GM12878 (cell line): ENCODE measurements around the gene TTC39C. TPM values are rescaled to one million over a fixed set of nuclear protein-coding genes. Genes with fewer than 3 reads are reported as not detected.
A peak's percentile ranks its signal among the peaks of the same experiment; 100 is the strongest.

Source experiments
- ATAC-seq: fragments of 200-7000 bp; cut with Tn5 transposase; 3 replicates; pipeline ENCODE4 v1.9.1; 2020; ENCODE audit warnings: mild to moderate bottlenecking, moderate library complexity
- BruUV-seq: library from RNA; stranded (reverse); fragments of 400-500 nt; replicated peaks from 2 replicates; lab custom pipeline; 2021; lab: Mats Ljungman, UMichigan
- CTCF ChIA-PET: fragments of 300-600 bp; sonication (Branson Sonifier 250); formaldehyde crosslinking; extraction: SDS; loops from one replicate; lab custom pipeline; 2021; ENCODE audit warnings: inconsistent platforms; lab: Yijun Ruan, JAX
- POLR2A ChIA-PET: fragments of 350-600 bp; formaldehyde crosslinking; extraction: SDS; loops from one replicate; lab custom pipeline; 2021; ENCODE audit warnings: inconsistent platforms; lab: Charles Lee
- RAD21 ChIA-PET: fragments of 300-600 bp; sonication (Branson Sonifier 250); formaldehyde crosslinking; loops from one replicate; lab custom pipeline; 2023; ENCODE audit warnings: antibody characterized with exemption; ENCODE audit not compliant: unreplicated experiment; lab: Charles Lee
- SMC1A ChIA-PET: fragments of 300-600 bp; sonication (Branson Sonifier 250); formaldehyde crosslinking; loops from one replicate; lab custom pipeline; 2023; ENCODE audit not compliant: unreplicated experiment, uncharacterized antibody; lab: Charles Lee
- DNase-seq: peaks from one replicate; pipeline ENCODE4 v3.0.0-alpha.2; 2011; ENCODE audit warnings: low read depth, low spot score
- FAIRE-seq: peaks from 3 replicates; lab custom pipeline; 2011; peaks lifted over from hg19 to GRCh38; lab: Jason Lieb, UNC
- H2AFZ ChIP-seq: 2 replicates; pipeline ENCODE4 v1.6.0; 2011; ENCODE audit warnings: low read depth, low read length, control low read depth; ENCODE audit not compliant: control insufficient read depth
- H3K27ac ChIP-seq: 2 replicates; pipeline ENCODE4 v1.5.1; 2011; ENCODE audit warnings: control low read depth; ENCODE audit not compliant: control insufficient read depth, insufficient read depth
- H3K27me3 ChIP-seq, 2 experiments: replicated peaks in 1 of 2; 2 replicates each; pipeline versions ENCODE4 v1.6.0 to v1.6.1; 2011; ENCODE audit warnings: low read length in 1 of 2; ENCODE audit not compliant: control insufficient read depth in 2 of 2, insufficient read depth in 2 of 2
- H3K36me3 ChIP-seq, 2 experiments: 2 replicates each; pipeline ENCODE4 v1.5.1; 2011; ENCODE audit warnings: low read length in 1 of 2; ENCODE audit not compliant: control insufficient read depth in 2 of 2, insufficient read depth in 2 of 2
- H3K4me1 ChIP-seq: 2 replicates; pipeline ENCODE4 v1.6.1; 2011; ENCODE audit warnings: mild to moderate bottlenecking, low read length, moderate library complexity, mixed read lengths; ENCODE audit not compliant: control insufficient read depth, insufficient read depth
- H3K4me2 ChIP-seq: 2 replicates; pipeline ENCODE4 v1.6.0; 2011; ENCODE audit warnings: control low read depth; ENCODE audit not compliant: control insufficient read depth, insufficient read depth
- H3K4me3 ChIP-seq: fragments of 200-600 bp; sonication (generic); 2 replicates; pipeline ENCODE4 v1.5.1; 2016
- H3K79me2 ChIP-seq: 2 replicates; pipeline ENCODE4 v1.6.0; 2011; ENCODE audit warnings: low read length; ENCODE audit not compliant: control insufficient read depth, insufficient read depth
- H3K9ac ChIP-seq: 2 replicates; pipeline ENCODE4 v1.8.0; 2011; ENCODE audit warnings: low read length, control low read depth, mixed read lengths; ENCODE audit not compliant: control insufficient read depth, insufficient read depth
- H3K9me3 ChIP-seq: replicated peaks from 3 replicates; pipeline ENCODE4 v1.5.1; 2011; ENCODE audit warnings: mild to moderate bottlenecking, low read length; ENCODE audit not compliant: control insufficient read depth, insufficient read depth
- H4K20me1 ChIP-seq: 2 replicates; pipeline ENCODE4 v1.6.0; 2011; ENCODE audit not compliant: control insufficient read depth, insufficient read depth
- BACH1 ChIP-seq: fragments of 450-650 bp; IDR thresholded peaks from 2 replicates; pipeline ENCODE4 v1.6.1; 2017; ENCODE audit warnings: mild to moderate bottlenecking, borderline replicate concordance
- HDGF ChIP-seq: fragments of 450-650 bp; IDR thresholded peaks from 2 replicates; pipeline ENCODE4 v1.6.1; 2016; ENCODE audit warnings: antibody characterized with exemption
- NR2C1 ChIP-seq: fragments of 450-650 bp; IDR thresholded peaks from 2 replicates; pipeline ENCODE4 v1.6.1; 2017; ENCODE audit warnings: antibody characterized with exemption, mild to moderate bottlenecking, moderate library complexity
- NR2F1 ChIP-seq: fragments of 450-650 bp; conservative IDR thresholded peaks from 2 replicates; pipeline ENCODE4 v1.6.1; 2017; ENCODE audit warnings: mild to moderate bottlenecking
- RFX5 ChIP-seq: IDR thresholded peaks from 2 replicates; pipeline ENCODE4 v1.6.1; 2011; ENCODE audit warnings: low read depth, low read length, improper control_type of control experiment
- SIN3A ChIP-seq: IDR thresholded peaks from 2 replicates; pipeline ENCODE4 v1.6.1; 2012; ENCODE audit warnings: low read depth, low read length, improper control_type of control experiment
- SP1 ChIP-seq: IDR thresholded peaks from one replicate; pipeline ENCODE4 v1.6.1; 2011; ENCODE audit warnings: low read depth, low read length
- TAF1 ChIP-seq: IDR thresholded peaks from 2 replicates; pipeline ENCODE4 v1.6.1; 2011; ENCODE audit warnings: mild to moderate bottlenecking, low read depth, low read length, borderline replicate concordance
- WGBS: methylation state at CpG from one replicate; pipeline ENCODE4 v1.1.6; 2016; ENCODE audit warnings: low lambda C conversion rate; ENCODE audit not compliant: insufficient replicate concordance, insufficient coverage; ENCODE audit errors: missing lambda C conversion rate; 5-methylcytosine and 5-hydroxymethylcytosine counted together
- in situ Hi-C: fragments of 300-500 bp; cut with MboI; formaldehyde crosslinking; loops from 9 replicates; pipeline ENCODE4 v1.14.3; 2018; ENCODE audit warnings: mixed read lengths
- intact Hi-C: fragments of 100-400 bp; cut with micrococcal nuclease; formaldehyde crosslinking; loops from one replicate; pipeline ENCODE4 v1.14.2; 2022; ENCODE audit not compliant: unreplicated experiment
- polyA plus RNA-seq, 11 experiments: library from polyadenylated mRNA; depleted of rRNA in 4 of 11; unstranded in 6 of 11; stranded (reverse) in 5 of 11; fragments of >200 nt; fragmentation: Nextera tagmentation in 4 of 11; fragmentation: Illumina TruSeq in 1 of 11; extraction: Ambion mirVana in 4 of 11; extraction: Trizol in 1 of 11; gene quantifications; 1 replicate in 1 of 11; 2 replicates in 10 of 11; pipeline versions ENCODE4 v1.2.1 to v1.2.3, GENCODE V29; 2011 to 2016; ENCODE audit warnings: inconsistent platforms in 2 of 11, missing spikeins in 2 of 11, low read depth in 1 of 11
- total RNA-seq, 4 experiments: library from RNA; depleted of rRNA in 3 of 4; stranded (reverse); fragments of >200 nt in 3 of 4; fragmentation: Illumina TruSeq in 1 of 4; extraction: Trizol in 1 of 4; gene quantifications; 2 replicates each; pipeline versions ENCODE4 v1.2.1 to v1.2.3, GENCODE V29; 2013 to 2021
- TF ChIP-seq, protein P1 (sequence below): fragments of 450-650 bp; formaldehyde crosslinking; IDR thresholded peaks from 2 replicates; pipeline ENCODE4 v1.5.0; 2022; ENCODE audit warnings: mild to moderate bottlenecking, missing genetic modification characterization
- TF ChIP-seq, protein P2 (sequence below): fragments of 450-650 bp; IDR thresholded peaks from 2 replicates; pipeline ENCODE4 v1.6.1; 2016; ENCODE audit warnings: mild to moderate bottlenecking
- TF ChIP-seq, protein P3 (sequence below): fragments of 450-650 bp; formaldehyde crosslinking; IDR thresholded peaks from 2 replicates; pipeline ENCODE4 v1.4.0; 2020; ENCODE audit warnings: mild to moderate bottlenecking, moderate library complexity
- TF ChIP-seq, protein P4 (sequence below): fragments of 450-650 bp; conservative IDR thresholded peaks from 2 replicates; pipeline ENCODE4 v1.6.1; 2017; ENCODE audit warnings: mild to moderate bottlenecking, moderate library complexity

The TTC39C gene
- total and polyA plus RNA-seq, 10 of the 15 experiments (the other 5 are each of a cell fraction or from before 2014, with no cell fraction given), result 21.1 to 91.0 (median 64.8) TPM

DNA sequence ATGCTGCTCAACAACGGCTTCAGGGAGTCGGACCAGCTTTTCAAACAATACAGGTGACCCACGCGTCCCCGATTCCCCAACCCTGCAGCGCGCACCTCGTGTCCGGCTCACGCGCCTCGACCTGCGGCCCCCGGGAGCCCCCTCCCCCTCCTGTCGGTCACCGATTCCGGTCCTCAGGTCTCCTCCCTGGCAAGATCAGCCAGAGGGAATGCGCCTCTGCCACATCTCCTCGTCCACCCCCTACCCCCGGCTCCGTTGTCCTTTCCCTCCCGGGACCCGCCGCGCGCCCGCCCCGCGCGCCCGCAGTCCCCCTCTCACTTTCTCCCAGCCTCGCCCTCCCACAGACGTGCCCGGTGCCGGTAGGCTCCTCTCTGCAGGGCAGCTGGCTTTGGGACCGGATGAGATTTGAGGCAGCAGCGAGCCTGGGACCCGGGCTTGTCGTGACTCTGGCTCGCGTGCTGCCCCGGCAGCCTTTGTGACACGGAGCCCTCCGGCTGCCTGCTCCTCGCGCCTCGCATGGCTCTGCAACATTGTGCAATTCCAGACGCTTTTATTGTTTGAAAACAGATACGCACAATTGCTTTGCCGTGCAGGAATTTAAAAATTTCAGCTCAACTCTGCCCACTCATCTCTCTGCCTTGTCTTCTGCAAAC is 558 bp downstream of the TTC39C start:
- FAIRE-seq, result no peak
- DNase-seq, result no peak
- no peaks in the 10 kb centered on the region for H3K9me3 ChIP-seq
- peak overlapping the region; percentile 41 for H2AFZ ChIP-seq
- H3K4me1 ChIP-seq, result peaks cover 60% of the 10 kb centered on the region
- in situ Hi-C loops (no loop called here), intact Hi-C loops (loop anchor here (5.0 to 10.0 kb wide), 4 partner anchors 203 to 780 kb away; partner anchors contain the start of gene RMC1)
- peak overlapping the region; percentile 88 for H3K4me2 ChIP-seq
- peak overlapping the region; percentile 86 for H3K27ac ChIP-seq
- H3K9ac ChIP-seq, result peak overlapping the region; percentile 84
- RAD21 ChIA-PET, result interaction anchor here (0.6 to 1.7 kb wide), 5 partner anchors 13 to 67 kb away, joined by 3 to 8 read pairs (median 3); no protein-coding TSS in a partner anchor
- H3K4me3 ChIP-seq, result peak overlapping the region; percentile 88
- under 1% methylated on average over 34 of the region's 50 CpGs for WGBS
- peak; percentile 14 for ATAC-seq
- 0 out of 2 replicates have a peak, but pooled peaks cover 2% of the 10 kb centered on the region for H4K20me1 ChIP-seq
- H3K36me3 ChIP-seq, result 0 out of 4 replicates have a peak, but pooled peaks cover 0 to 4% of the 10 kb centered on the region in 2 experiments
- no TSS peak for BruUV-seq
- SMC1A ChIA-PET, result interaction anchor here (0.8 to 2.1 kb wide), 5 partner anchors 14 to 103 kb away, joined by 3 to 5 read pairs (median 4); no protein-coding TSS in a partner anchor
- CTCF ChIA-PET, result interaction anchor here (2.0 kb wide), 1 partner anchor 12 kb away, joined by 5 read pairs; no protein-coding TSS in a partner anchor
- H3K79me2 ChIP-seq, result peaks cover 55% of the 10 kb centered on the region
- no peaks in the 10 kb centered on the region for H3K27me3 ChIP-seq
- POLR2A ChIA-PET, result interaction anchor here (0.6 kb wide), 1 partner anchor 436 kb away, joined by 3 read pairs; no protein-coding TSS in a partner anchor
- TF ChIP-seq, protein P1, sequence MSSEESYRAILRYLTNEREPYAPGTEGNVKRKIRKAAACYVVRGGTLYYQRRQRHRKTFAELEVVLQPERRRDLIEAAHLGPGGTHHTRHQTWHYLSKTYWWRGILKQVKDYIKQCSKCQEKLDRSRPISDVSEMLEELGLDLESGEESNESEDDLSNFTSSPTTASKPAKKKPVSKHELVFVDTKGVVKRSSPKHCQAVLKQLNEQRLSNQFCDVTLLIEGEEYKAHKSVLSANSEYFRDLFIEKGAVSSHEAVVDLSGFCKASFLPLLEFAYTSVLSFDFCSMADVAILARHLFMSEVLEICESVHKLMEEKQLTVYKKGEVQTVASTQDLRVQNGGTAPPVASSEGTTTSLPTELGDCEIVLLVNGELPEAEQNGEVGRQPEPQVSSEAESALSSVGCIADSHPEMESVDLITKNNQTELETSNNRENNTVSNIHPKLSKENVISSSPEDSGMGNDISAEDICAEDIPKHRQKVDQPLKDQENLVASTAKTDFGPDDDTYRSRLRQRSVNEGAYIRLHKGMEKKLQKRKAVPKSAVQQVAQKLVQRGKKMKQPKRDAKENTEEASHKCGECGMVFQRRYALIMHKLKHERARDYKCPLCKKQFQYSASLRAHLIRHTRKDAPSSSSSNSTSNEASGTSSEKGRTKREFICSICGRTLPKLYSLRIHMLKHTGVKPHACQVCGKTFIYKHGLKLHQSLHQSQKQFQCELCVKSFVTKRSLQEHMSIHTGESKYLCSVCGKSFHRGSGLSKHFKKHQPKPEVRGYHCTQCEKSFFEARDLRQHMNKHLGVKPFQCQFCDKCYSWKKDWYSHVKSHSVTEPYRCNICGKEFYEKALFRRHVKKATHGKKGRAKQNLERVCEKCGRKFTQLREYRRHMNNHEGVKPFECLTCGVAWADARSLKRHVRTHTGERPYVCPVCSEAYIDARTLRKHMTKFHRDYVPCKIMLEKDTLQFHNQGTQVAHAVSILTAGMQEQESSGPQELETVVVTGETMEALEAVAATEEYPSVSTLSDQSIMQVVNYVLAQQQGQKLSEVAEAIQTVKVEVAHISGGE (CRISPR knock-in tag), result no peak
- TF ChIP-seq, protein P2, sequence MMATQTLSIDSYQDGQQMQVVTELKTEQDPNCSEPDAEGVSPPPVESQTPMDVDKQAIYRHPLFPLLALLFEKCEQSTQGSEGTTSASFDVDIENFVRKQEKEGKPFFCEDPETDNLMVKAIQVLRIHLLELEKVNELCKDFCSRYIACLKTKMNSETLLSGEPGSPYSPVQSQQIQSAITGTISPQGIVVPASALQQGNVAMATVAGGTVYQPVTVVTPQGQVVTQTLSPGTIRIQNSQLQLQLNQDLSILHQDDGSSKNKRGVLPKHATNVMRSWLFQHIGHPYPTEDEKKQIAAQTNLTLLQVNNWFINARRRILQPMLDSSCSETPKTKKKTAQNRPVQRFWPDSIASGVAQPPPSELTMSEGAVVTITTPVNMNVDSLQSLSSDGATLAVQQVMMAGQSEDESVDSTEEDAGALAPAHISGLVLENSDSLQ, result 0 out of 2 replicates have a peak, but pooled peaks have one; percentile 25
- TF ChIP-seq SIN3A (no peak), SP1 (no peak), BACH1 (peak; percentile 51), NR2C1 (no peak), RFX5 (no peak), NR2F1 (0 out of 2 replicates have a peak, but pooled peaks have one; percentile 6), TAF1 (peak; percentile 19; the same call in 1 of the 2 replicates), HDGF (0 out of 2 replicates have a peak, but pooled peaks have one; percentile 58)
- TF ChIP-seq, protein P3, sequence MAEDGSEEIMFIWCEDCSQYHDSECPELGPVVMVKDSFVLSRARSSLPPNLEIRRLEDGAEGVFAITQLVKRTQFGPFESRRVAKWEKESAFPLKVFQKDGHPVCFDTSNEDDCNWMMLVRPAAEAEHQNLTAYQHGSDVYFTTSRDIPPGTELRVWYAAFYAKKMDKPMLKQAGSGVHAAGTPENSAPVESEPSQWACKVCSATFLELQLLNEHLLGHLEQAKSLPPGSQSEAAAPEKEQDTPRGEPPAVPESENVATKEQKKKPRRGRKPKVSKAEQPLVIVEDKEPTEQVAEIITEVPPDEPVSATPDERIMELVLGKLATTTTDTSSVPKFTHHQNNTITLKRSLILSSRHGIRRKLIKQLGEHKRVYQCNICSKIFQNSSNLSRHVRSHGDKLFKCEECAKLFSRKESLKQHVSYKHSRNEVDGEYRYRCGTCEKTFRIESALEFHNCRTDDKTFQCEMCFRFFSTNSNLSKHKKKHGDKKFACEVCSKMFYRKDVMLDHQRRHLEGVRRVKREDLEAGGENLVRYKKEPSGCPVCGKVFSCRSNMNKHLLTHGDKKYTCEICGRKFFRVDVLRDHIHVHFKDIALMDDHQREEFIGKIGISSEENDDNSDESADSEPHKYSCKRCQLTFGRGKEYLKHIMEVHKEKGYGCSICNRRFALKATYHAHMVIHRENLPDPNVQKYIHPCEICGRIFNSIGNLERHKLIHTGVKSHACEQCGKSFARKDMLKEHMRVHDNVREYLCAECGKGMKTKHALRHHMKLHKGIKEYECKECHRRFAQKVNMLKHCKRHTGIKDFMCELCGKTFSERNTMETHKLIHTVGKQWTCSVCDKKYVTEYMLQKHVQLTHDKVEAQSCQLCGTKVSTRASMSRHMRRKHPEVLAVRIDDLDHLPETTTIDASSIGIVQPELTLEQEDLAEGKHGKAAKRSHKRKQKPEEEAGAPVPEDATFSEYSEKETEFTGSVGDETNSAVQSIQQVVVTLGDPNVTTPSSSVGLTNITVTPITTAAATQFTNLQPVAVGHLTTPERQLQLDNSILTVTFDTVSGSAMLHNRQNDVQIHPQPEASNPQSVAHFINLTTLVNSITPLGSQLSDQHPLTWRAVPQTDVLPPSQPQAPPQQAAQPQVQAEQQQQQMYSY (CRISPR knock-in tag), result 0 out of 2 replicates have a peak, but pooled peaks have one; percentile 33
- TF ChIP-seq, protein P4, sequence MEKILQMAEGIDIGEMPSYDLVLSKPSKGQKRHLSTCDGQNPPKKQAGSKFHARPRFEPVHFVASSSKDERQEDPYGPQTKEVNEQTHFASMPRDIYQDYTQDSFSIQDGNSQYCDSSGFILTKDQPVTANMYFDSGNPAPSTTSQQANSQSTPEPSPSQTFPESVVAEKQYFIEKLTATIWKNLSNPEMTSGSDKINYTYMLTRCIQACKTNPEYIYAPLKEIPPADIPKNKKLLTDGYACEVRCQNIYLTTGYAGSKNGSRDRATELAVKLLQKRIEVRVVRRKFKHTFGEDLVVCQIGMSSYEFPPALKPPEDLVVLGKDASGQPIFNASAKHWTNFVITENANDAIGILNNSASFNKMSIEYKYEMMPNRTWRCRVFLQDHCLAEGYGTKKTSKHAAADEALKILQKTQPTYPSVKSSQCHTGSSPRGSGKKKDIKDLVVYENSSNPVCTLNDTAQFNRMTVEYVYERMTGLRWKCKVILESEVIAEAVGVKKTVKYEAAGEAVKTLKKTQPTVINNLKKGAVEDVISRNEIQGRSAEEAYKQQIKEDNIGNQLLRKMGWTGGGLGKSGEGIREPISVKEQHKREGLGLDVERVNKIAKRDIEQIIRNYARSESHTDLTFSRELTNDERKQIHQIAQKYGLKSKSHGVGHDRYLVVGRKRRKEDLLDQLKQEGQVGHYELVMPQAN, result no peak
